ENCODE data around the gene NCOA7.

NCOA7 gene

GRCh38 chr6:125872259-125872921 lies 81.6 kb downstream of the NCOA7 start:
- no peak for DNase-seq

DNA sequence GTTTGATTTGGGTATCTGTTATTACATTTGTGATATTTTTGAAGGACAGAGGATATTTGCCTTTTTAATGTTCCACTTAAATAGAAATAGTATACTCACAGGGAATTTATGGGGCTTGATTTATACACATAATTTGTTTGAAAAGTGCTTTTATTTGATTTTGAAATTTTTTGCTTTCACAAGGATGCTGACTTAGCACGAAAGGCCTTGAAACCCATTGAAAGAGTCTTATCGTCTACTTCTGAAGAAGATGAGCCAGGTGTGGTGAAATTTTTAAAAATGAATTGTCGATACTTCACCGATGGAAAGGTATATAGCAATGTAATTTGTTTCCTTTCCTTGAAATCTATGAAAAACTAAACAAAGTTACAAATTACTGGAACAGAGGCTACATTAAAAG lies 91.5 kb downstream of the NCOA7 start:
- no peak for DNase-seq

- DNase-seq: peak; percentile 23
Measured at GRCh38 chr6:125884634-125885371, 94.0 kb downstream of the NCOA7 start.

- DNase-seq: peak; percentile 27
Measured at GRCh38 chr6:125886021-125886420, 95.3 kb downstream of the NCOA7 start.

DNA sequence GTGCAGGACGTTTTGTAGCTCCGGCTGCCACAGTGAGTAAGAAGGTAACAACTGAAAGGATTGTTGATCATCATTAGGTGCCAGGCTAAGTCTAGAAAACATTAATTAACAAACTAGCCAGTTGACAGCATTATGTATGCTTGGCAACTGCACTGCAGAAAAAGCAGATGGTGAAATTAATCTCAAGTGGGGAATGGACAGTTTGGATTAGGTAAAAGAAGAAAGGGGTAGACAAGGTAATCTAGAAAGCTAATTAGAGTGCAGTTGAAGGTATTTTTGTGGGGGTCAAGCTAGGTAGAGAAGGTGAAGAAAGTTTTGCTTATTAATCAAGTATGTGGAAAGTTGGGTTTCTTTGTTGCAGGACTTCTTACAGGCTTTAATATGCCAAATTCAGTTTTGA lies 96.2 kb downstream of the NCOA7 start:
- DNase-seq: peak; percentile 97

GRCh38 chr6:125887372-125887771 lies 96.6 kb downstream of the NCOA7 start:
- DNase-seq: no peak

GRCh38 chr6:125888989-125889656 lies 98.4 kb downstream of the NCOA7 start:
- peak; percentile 56 for DNase-seq

DNA sequence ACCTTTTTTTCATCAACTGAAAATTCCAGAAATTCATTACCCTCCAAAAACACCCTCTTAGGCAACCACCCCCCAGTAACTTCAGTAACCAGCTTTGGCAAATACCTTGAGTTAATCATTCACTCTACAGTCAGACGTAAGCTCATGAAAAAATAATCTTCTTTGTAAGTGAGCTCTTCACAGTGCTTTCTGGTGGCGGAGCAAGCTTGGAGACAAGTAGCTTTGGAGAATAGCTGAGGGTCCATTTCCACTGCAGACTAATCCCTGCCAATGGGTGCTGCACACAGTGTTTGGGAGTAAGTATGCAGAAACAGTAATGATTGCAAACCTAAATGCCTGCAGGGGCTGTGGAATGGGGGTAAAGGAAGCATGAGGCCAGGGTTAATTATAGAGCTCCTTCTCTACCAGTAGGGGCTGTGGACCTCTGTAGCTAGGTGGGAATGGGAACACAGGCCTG lies 109.0 kb downstream of the NCOA7 start:
- peak; percentile 97 for DNase-seq

DNA sequence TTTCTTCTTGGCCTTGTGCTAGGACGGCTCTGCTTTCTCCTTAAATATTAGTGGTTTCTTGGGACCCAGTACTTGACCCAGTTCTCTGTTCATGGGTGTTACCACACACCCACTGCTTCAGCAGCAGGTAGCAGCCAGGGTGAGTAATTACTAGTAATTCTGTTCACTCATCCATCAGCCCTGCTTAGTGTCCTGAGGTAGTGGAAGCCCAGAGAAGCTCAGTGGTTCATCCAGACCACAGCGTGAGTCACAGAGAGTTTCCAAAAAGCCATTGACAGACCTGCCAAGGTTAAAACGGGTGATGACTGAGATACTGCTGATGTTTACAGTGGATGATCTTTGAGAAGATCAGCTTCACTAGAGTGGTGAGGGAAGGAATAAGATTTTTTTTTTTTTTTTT lies 114.1 kb downstream of the NCOA7 start:
- no peak for DNase-seq

DNA sequence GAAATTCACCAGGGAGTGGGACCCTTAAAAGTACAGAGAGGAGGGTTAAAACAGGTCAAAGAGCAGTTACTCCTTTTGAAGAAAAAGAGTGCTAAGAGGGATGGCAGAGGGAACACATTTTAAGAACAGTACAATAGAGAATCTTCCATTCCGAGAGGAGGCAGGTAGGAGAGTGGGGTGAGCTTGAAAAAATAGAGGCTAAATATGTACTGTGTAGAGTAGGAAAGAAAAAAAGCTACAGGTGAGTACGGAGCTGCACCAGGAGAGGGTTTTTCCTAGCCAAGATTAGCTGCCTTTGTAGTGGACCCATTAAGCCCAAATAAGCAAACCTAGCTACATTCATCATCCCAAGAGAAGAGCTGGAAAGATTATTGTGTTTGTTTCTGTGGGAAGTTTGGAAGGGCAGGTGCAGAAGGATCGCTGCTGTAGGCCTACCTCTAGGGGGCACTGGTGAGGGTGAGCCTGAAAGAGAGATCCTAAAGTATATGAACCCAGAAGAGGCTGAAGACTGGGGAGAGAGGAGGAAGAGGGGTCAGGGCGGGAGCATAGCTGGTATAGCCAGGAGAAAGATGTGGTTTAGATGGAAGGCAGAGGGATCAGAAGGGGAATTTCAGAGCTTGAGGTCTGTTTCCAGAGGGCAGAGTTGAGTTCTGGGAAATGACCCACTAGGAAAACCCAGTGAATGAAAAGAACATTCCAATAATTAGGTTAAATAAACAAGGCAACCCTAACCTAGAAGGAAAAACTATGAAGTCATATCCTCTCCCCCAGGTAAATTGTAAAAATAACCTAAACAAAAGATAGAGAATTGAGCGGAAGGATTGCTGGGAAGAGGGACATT lies 115.6 kb downstream of the NCOA7 start:
- peak; percentile 62 for DNase-seq

GRCh38 chr6:125910527-125910926 lies 119.8 kb downstream of the NCOA7 start:
- no peak for DNase-seq

GRCh38 chr6:125911051-125911451 lies 120.3 kb downstream of the NCOA7 start:
- peak; percentile 95 for DNase-seq

DNA sequence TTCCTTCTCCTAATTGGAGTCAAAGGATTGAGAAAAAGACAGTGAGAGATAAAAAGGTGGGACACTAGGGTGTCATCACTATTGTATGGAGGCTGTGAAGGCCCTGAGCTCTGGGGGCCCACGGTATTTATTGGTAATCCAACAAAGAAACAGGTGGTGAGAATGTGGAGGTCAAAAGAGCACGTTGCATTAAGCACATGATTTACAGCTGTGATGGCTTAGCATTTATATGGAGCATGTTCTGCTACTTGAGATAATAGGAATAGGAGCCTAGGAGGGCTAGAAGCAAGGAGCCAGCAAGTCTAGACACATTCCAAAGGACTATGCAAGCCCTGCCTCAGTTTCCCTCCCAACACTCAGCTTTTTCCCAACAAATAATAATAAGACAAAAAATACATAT lies 121.7 kb downstream of the NCOA7 start:
- DNase-seq: peak; percentile 87

DNA sequence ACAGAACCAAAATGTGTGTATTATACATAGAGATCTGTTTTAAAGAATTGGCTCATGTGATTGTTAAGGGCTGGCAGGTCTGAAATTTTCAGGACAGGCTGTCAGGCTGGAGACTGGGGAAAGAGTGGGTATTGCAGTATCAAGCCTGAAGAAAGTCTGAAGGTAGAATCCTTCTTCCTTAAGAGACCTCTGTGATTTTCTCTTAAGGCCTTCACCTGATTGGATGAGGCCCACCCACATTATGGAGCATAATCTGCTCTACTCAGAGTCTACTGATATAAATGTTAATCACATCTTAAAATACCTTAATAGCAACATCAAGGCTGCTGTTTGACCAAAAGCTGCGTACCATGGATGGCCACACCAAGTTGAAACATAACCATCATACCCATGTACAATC lies 122.4 kb downstream of the NCOA7 start:
- no peak for DNase-seq

DNA sequence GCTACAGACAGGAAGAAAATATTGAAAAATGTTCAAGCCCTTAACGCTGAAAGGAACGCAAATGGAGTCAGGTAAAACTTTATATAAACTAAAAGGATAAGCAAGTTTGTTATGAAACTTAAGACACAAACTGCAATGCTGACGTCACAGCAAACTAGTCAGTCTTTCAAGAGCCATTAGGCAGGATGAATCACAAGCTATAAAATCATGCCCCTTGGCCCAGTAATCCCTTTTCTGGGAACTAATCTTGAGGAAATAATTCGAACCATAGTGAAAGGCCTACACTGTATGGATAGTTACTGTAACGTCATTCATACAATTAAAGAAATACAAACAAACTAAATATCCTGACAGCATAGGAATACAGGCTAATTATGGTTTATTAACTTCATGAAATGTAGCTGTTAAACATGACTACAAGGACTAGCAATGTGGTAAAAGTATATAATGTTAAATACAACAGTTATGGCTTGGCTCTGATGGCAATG lies 123.1 kb downstream of the NCOA7 start:
- DNase-seq: peak; percentile 81

DNA sequence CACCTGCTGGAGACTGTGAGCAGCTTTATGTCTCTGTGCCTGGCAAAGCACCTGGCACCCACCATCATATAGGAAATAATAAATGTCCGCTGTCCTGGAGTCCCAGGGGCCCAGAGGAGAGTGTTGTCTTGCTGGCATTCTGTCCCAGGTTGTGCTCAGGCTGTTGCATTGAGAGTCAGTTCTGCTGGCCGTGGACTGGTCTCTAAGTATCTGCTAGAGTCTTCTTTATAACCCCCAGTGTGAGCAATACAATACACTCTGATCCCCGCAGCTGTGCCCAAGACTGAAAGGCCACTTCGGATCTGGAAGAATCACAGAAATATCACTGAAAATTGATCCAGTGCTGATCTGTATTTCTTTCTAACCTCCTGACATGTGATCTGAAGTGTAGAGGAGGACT lies 127.5 kb downstream of the NCOA7 start:
- DNase-seq: no peak

GRCh38 chr6:125918681-125919566 lies 128.2 kb downstream of the NCOA7 start:
- no peak for DNase-seq

DNA sequence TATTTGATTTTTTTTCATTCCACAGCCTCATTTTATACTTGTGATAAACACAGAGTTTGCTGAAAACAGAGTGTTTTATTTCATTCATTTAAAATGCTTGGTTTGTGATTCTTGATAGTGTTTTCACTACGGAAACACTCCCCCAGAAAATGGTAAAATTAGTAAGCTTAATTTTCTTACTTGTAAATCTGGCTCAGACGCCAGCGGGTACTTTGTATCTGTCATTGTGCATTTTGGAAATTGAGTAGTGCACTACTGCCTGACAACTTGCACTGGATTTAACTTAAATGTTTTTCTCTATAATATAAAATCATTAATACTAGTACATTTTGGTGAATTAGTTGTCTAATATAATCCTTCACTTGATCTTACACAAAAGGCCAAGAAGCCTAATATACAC lies 128.9 kb downstream of the NCOA7 start:
- no peak for DNase-seq

- no peak for DNase-seq
Measured at GRCh38 chr6:125922322-125922860, 131.6 kb downstream of the NCOA7 start.

DNA sequence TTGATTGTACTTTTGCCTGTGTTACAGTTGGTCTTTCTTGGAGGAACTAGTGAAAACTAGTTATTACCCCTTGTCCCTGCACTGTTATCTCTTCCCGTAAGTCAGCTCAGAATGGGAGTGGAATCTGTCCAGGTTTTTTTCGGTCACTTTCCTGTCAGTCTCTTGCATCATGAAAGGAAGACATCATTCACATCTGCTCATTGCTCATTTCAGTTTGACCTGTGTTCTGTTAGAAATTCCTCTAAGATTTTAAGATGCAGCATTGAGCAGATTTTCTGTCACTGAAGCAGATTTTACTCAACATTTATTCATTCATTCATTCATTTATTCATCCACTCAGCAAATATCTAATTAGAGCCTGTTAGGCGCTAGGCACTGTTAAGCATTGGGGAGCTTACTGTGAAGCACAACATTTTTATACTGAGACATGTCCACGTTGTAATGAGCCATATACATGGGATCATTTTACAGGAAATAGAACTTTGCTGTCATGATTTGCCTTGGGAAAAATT lies 132.7 kb downstream of the NCOA7 start:
- no peak for DNase-seq

DNA sequence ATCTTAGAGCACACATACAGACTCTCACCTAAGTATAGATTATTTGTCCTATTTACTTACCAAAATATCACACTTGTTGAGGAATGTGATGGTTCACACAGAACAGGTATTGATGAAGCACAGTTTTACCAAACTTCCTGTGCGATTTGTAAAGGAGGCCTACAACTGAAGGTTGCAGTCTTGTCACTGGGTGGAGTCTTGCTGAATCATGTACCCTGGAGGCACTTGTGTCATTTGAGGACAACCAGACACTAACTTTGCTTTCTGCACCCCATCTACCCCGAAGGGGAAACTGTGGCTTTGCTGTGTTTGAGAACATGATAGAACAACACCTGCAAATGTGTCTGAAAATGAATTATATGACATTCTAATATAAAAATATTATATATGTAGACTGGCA lies 133.4 kb downstream of the NCOA7 start:
- no peak for DNase-seq
